Measurements from ENCODE around the gene PCNT.
"Not testable (repeated sequence)": the region's sequence is repeated elsewhere in the genome, so short reads cannot be mapped to it uniquely, and the experiment has no call there.

Gene PCNT

DNA sequence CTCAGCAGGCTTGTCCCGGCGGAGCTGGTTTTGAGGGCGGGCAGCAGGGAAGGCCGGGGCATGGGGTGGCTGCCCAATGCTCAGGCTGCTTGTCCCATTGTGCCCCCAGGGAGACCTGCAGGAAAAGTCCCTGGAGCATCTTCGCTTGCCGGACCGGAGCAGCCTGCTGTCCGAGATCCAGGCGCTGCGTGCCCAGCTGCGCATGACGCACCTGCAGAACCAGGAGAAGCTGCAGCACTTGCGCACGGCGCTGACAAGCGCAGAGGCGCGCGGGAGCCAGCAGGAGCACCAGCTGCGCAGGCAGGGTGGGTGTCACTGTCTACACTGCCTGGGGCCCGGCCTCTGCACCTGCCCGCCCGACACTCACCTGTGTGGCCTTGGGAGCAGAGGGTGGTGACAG is 104.3 kb downstream of the PCNT start:
- peak in 9 of 42 donors; percentile 22 to 68 (median 41) for DNase-seq
- intact Hi-C loops (cut with DNase I): no loop called here

DNA sequence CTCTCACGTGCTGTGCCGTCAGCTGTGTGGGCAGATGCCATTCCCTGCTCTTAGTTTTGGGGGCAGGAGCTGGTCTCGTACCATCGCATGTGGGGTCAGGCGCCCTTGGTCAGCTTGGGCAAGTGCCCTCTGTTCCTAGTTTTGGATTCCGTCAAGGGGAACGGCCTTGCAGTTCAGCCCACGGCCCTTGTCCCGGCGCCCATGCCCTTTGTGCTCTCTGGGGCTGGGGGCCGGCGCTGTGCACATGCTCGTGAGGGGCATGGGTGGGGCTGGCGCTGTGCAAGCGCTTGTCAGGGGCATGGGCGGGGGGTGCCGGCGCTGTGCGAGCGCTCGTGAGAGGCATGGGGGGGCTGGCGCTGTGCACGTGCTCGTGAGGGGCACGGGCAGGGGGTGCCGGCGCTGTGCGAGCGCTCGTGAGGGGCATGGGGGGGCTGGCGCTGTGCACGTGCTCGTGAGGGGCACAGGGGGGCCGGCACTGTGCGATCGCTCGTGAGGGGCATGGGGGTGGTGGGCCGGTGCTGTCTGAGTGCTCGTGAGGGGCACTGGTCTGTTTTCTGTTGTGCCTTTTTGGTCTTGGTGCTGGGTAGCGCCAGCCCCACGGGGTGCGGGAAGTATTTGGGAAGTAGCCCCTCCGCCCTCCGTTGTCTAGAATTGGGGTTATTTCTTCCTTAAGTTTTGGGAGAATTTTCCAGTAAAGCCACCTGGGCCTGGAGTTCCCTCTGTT is 105.2 kb downstream of the PCNT start:
- DNase-seq: no peak
- intact Hi-C loops (cut with DNase I): no loop called here

DNA sequence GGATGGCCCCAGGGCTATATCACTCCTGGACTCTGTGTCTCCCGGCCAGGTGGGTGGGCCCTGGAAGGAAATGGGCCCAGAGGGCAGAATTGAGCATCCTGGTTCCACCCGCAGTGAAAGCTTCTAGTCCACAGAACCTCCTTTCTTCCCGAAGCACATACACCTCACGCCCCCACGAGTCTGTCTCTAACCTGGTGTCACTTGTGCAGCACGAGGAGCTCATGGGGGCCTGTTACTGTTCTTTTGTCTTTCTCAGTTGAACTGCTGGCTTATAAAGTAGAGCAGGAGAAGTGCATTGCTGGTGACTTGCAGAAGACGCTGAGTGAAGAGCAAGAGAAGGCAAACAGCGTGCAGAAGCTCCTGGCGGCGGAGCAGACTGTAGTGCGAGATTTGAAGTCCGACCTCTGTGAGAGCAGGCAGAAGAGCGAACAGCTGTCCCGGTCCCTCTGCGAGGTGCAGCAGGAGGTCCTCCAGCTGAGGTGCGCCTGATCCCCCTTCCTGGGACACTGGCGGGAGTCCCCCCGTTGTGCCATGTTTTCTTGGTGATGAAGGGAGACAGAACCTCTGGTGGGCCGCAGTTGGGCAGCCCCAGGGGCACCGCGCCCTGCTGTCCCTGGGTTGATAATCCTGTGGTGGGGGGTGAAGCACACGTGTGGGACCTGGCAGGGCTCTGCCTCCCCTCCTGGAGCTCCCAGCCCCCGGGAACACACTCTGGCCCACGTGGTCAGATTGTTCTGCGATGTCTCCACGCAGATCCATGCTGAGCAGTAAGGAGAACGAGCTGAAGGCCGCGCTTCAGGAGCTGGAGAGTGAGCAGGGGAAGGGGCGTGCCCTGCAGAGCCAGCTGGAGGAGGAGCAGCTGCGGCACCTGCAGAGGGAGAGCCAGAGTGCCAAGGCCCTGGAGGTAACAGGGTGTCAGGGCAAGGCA is 106.1 kb downstream of the PCNT start:
- intact Hi-C loops (cut with DNase I): no loop called here
- DNase-seq: peak in 41 of 42 donors; percentile 36 to 93 (median 70)

DNA sequence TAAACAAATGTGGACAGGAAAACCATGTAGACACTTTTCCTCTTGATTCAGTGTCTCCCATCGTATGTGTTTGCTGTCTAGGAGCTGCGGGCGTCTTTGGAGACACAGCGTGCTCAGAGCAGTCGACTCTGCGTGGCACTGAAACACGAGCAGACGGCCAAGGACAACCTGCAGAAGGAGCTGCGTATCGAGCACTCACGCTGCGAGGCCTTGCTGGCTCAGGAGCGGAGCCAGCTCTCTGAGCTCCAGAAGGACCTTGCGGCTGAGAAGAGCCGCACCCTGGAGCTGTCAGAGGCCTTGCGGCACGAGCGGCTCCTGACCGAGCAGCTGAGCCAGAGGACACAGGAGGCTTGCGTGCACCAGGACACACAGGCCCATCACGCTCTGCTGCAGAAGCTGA is 107.5 kb downstream of the PCNT start:
- intact Hi-C loops (cut with DNase I): no loop called here
- peak in 1 of 42 donors; percentile 17 for DNase-seq

DNA sequence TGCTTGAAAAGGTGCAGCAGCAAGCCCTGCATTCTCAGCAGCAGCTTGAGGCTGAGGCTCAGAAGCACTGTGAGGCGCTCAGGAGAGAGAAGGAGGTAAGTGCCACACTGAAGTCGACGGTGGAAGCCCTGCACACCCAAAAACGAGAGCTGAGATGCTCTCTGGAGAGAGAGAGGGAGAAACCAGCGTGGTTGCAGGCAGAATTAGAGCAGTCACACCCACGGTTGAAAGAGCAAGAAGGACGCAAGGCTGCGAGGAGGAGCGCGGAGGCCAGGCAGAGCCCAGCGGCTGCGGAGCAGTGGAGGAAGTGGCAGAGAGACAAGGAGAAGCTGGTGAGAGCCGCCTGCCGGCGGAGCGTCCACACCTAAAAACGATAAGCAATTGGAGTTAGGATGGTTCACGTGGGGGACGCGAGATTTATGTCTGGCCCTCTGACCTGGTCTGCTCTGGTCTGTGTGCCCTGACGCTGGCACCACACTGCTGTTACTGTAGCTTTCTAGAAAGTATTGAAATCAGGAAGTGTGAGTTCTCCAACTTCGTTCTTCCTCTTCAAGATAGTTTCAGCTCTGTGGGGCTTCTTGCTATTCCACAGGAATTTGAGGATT is 108.0 kb downstream of the PCNT start:
- DNase-seq: peak in 41 of 42 donors; percentile 37 to 85 (median 62)
- intact Hi-C loops (cut with DNase I): no loop called here

DNA sequence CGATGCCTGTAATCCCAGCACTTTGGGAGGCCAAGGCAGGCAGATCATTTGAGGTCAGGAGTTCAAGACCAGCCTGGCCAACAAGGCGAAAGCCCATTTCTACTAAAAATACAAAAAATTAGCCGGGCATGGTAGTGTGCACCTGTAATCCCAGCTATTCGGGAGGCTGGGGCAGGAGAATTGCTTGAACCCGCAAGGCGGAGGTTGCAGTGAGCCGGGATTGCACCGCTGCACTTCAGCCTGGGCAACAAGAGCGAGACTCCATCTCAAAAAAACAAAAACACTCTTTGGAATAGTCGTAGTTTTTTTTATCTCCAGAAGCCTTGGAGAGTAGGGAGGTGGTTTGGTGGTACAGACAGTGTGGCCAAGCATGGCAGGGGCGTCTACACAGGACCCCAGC is 109.2 kb downstream of the PCNT start:
- DNase-seq: not testable (repeated sequence)

DNA sequence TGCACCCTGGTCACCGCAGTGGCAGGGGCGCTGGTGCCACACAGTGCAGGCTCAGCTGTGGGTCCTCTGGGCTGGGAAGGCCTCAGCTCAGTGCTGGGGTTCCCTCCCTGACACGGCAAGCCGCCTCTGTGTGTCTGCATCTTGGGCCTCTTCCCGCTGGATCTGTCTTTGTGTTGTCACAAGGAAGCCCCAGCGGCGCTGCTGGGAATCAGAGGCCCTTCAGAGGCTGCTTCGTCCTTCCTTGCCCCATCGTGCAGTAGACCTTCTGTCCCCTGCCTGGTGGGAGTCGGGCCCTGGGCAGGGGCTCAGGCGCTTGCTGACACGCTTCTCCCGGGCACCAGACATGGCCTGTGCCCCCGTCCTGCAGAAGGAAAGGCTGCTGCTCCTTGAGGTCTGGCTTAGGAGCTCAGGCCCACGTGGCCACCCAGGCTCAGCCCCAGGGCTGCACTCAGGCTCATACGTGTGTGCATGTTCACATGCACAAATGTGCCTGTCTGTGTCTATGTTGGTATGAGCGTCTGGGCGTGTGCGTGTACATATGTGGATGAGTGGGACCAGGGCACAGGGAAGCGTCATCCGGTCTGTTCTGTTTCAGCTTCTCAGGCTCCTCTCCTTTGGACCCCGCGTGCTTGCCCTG is 110.5 kb downstream of the PCNT start:
- peak in 12 of 42 donors; percentile 29 to 68 (median 52) for DNase-seq
- intact Hi-C loops (cut with DNase I): no loop called here

More for the DNA sequence above, 109.2 kb downstream of the PCNT start:
- intact Hi-C loops (cut with DNase I): not testable (repeated sequence)

DNA sequence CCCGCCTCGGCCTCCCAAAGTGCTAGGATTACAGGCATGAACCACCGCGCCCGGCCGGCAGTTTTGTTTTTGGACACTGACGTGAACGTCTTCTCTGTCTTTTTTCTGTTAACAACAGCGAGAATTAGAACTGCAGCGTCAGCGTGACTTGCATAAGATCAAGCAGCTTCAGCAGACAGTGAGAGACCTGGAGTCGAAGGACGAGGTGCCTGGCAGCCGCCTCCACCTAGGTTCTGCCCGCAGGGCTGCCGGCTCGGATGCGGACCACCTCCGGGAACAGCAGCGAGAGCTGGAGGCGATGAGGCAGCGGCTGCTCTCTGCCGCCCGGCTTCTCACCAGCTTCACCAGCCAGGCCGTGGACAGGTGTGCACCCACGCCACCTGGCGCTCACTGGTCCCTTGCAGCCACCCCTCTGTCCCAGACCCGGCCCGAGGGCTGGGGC is 111.9 kb downstream of the PCNT start:
- intact Hi-C loops (cut with DNase I): no loop called here
- DNase-seq: peak in 12 of 42 donors; percentile 28 to 64 (median 46)

DNA sequence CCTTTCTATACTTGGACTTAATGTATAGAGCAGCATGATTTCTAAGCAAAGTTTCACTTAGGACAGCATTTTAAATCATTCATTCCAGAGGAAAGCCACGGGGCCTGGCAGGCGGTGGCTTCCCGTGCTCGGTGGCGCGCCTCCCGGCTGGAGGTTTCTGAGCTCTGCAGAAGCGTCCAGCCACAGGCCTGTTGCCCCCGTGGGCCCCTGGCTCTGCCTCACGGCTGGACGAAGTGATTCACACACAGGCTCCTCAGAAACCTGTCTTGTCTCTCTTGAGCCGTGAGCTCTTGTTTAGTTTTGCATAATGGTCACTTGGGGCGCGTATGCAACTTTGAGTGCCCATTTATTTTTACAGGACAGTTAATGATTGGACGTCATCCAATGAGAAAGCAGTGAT is 112.7 kb downstream of the PCNT start:
- DNase-seq: no peak
- intact Hi-C loops (cut with DNase I): no loop called here

DNA sequence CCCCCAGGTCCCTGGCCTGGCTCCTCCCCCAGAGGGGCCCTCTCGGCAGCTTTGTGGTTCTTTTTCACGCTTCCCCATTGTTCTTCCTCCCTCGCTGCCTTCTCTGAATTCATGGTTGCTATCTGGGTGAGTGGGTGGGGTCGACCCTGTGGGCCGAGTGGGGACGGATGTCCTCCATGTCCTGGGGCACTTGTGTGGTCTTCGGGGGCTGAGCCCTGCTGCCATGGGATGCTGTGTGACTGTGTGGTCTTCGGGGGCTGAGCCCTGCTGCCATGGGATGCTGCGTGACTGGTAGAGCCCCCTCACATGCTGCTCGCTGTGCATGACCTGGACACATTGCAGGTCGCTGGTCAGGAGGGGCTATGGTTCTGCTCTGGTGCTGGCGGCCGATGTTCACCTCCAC is 113.1 kb downstream of the PCNT start:
- DNase-seq: no peak
- intact Hi-C loops (cut with DNase I): no loop called here

DNA sequence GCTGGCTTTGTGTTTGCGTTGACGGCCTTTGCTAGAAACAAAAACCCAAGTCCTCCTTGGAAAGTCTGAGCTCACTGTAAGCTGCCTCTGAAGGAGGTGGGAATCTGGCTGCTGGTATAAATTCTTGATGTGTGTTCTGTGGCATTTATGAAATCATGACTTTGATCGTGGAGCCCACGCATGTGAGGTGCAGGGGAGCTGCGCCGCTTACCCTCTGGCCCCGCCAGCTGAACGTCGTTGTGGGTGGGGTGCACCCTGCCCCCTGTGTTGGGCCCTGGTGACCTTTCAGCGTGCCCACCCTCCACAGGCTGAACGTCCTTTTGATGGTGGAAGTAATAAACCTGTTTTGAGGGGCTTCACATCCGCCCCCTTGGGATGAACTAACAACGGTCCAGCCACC is 113.6 kb downstream of the PCNT start:
- intact Hi-C loops (cut with DNase I): no loop called here
- peak in 6 of 42 donors; percentile 19 to 70 (median 46) for DNase-seq

DNA sequence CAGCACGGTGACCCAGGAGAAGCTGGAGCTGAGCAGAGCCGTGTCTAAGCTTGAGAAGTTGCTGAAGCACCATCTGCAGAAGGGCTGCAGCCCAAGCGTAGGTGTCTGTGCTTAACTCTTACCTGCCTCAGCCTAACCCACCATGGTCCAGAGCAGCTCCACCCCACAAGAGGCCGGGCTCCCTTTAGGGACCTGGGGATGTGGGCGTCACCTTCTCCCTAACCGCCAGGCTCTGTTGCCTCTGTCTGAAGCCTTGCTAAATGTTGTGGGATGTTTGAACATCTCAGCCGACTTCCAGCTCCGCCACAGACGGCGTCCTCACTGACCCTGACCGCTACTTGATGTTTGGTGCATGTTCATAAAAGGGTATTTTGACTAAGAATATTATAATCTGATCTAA is 114.3 kb downstream of the PCNT start:
- no peak for DNase-seq
- intact Hi-C loops (cut with DNase I): no loop called here

DNA sequence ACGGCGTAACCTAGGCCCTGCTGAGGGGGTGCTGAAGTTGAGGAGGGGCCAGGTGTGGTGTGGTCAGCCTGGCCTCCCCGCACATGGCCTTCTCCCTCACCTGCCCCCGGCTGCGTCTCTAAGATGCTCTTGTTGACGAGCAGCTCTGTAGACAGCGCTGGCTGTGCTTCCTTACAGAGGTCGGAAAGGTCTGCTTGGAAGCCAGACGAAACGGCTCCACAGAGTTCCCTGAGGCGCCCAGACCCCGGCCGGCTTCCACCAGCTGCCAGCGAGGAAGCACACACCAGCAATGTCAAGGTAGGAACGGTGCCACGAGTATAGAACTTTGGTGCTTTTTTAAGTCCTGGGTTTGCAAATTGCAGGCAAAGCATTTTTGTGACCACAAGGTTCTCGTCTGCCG is 116.0 kb downstream of the PCNT start:
- no peak for DNase-seq
- intact Hi-C loops (cut with DNase I): no loop called here

DNA sequence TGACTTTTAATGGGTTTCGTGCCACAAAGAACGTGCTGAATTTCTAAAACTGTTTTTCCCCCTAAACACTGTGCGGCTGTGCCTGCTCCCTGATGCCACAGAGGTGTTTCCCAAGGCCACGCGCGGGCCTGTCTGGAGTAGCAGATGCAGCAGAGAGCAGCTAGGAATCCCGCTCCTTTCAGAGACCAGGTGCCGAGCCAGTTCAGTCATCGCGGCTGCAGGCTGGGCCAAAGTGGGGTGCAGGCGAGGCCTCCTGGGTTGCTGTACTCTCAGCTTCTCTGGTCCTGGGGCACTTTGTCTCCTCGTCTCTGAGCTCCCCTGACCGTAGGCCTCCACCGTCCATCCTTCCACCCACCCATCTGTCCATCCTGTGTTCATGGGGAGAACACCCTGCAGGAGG is 117.4 kb downstream of the PCNT start:
- DNase-seq: no peak
- intact Hi-C loops (cut with DNase I): no loop called here

DNA sequence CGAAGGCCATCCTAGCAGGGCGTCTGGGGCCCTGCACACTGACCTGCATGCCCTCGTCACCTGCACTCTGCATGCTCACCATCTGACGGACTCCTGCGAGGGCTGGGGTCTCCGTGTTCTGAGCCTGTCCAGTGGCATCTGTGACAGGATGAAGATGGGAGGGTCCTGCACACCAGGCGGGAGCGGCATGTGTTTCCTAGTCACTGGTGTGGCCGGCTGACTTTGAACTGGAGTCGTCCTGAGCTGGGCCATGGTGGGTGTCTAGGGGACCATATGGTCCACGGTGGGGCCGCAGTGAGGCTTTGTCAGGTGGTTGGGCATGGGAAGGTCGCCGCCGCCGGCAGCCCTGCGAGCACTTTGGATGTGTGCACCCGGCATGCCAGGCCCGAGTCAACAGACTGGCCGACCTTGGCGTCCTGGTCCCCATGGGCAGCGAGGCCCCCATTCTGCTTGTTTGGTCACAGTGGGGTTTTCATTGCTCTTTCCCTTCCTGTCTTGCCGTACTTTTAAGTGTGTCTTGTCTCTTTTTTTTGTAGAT is 118.1 kb downstream of the PCNT start:
- intact Hi-C loops (cut with DNase I): no loop called here
- DNase-seq: no peak

DNA sequence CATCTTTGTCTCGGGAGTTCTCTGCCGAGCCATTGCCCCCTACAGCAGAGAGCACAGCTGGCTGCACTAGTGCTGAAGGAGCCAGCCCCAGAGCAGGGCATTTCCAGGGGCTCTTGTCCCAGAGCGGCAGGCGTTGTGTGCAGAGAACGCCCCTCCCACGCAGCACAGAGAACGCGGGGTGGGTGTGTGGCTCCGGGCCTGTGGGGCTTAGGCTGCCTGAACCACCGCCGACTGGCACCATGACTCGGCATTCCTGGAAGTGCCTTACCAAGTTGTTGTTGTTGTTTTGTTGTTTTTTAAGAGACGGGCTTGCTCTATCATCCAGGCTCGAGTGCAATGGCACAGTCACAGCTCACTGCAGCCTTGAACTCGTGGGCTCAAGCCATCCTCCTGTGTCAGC is 119.0 kb downstream of the PCNT start:
- DNase-seq: peak in 41 of 42 donors; percentile 39 to 88 (median 68)

DNA sequence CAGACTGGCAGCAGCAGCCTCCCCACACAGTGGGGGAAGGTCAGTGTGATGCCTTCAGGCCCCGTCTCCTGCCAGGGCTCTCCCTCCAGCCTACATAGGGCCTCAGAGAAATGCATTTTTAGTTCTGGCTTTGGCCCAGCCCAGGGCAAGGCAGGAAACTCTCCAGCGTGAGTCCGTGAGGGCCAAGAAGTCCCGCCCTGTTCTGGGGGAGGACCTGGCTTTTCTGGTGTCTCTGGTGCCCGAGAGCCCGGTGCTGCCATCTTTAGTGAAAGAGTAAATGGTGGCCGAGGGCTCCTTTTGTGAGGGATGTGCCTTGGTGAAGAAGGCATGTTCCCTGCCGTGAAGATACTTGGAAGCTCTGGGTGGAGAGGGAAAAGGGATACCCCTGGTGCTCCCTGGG is 120.0 kb downstream of the PCNT start:
- DNase-seq: no peak
- intact Hi-C loops (cut with DNase I): no loop called here

More for the DNA sequence above, 119.0 kb downstream of the PCNT start:
- intact Hi-C loops (cut with DNase I): no loop called here

DNA sequence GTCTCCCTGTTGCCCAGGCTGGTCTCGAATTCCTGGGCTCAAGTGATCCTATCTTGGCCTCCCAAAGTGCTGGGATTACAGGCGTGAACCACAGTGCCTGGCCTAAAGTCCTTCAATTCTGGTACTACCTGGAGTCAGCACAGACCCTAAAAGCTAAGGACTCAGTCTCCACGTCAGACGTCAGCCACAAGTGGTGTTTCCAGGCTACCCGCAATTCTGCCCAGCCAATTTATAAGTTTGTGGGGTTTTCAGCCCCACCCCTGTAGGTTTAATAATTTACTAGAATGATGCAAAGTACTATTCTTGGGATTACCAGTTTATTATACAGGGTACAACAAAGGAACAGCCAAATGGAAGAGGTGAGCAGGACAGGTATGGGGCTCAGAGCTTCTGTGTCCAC is 124.2 kb downstream of the PCNT start:
- intact Hi-C loops (cut with DNase I): no loop called here
- no peak for DNase-seq

DNA sequence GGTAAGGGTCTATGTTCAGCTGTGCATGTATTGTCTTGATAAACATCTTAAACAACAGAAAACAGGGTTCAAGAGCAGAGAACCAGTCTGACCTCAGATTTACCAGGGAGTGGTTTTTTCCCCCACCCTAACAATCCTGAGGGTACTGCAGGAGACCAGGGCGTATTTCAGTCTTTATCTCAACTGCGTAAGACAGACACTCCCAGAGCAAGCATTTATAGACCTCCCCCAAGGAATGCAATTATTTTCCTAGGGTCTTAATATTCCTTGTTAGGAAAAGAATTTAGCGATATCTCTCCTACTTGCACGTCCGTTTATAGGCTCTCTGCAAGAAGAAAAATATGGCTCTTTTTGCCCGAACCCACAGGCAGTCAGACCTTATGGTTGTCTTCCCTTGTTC is 124.9 kb downstream of the PCNT start:
- DNase-seq; intact Hi-C loops (cut with DNase I): not testable (repeated sequence)
